HG03060 (cell line): ENCODE data around the gene TTC5.
"Not testable (repeated sequence)": the region's sequence is repeated elsewhere in the genome, so short reads cannot be mapped to it uniquely, and the experiment has no call there.

Experiments
- ATAC-seq: cut with Tn5 transposase; IDR thresholded peaks from one replicate; pipeline ENCODE4 v1.9.1; 2021; ENCODE audit warnings: low read depth, moderate number of reproducible peaks; ENCODE audit not compliant: unreplicated experiment

Gene TTC5

GRCh38 chr14:20305265-20306078, at the start of gene TTC5:
TTC5 (minus strand) TSS chr14:20305951; CDS start chr14:20305937, 14 bp downstream.
- ATAC-seq: peak; percentile 78

GRCh38 chr14:20350860-20351259, 45.1 kb upstream of the TTC5 start:
- ATAC-seq: no peak

- no peak for ATAC-seq
Observed at GRCh38 chr14:20350282-20350681, 44.5 kb upstream of the TTC5 start.

GRCh38 chr14:20347747-20348146, 42.0 kb upstream of the TTC5 start:
- ATAC-seq: no peak

GRCh38 chr14:20346713-20347112, 41.0 kb upstream of the TTC5 start:
- ATAC-seq: no peak

- no peak for ATAC-seq
Observed at GRCh38 chr14:20345366-20345765, 39.6 kb upstream of the TTC5 start.

GRCh38 chr14:20343862-20344220, 38.1 kb upstream of the TTC5 start:
- no peak for ATAC-seq

GRCh38 chr14:20343092-20343861, 37.5 kb upstream of the TTC5 start, which contains the start of gene PARP2:
PARP2 (plus strand) TSS chr14:20343635; CDS start chr14:20343642, 7 bp downstream.
- ATAC-seq: peak; percentile 83

GRCh38 chr14:20341646-20342045, 35.9 kb upstream of the TTC5 start:
- ATAC-seq: no peak

GRCh38 chr14:20341032-20341431, 35.3 kb upstream of the TTC5 start:
- ATAC-seq: not testable (repeated sequence)

- ATAC-seq: no peak
Observed at GRCh38 chr14:20334017-20334416, 28.3 kb upstream of the TTC5 start.

GRCh38 chr14:20333494-20333841, 27.7 kb upstream of the TTC5 start:
- ATAC-seq: no peak

GRCh38 chr14:20332788-20333493, 27.2 kb upstream of the TTC5 start, which contains the start of gene CCNB1IP1:
CCNB1IP1 (minus strand) TSS chr14:20333279; CDS start chr14:20316523, 16,756 bp downstream.
- peak; percentile 93 for ATAC-seq

- no peak for ATAC-seq
Observed at GRCh38 chr14:20332431-20332787, 26.7 kb upstream of the TTC5 start.

- ATAC-seq: no peak
Observed at GRCh38 chr14:20331053-20331613, 25.4 kb upstream of the TTC5 start.

GRCh38 chr14:20329355-20329754, 23.6 kb upstream of the TTC5 start:
- ATAC-seq: no peak

- no peak for ATAC-seq
Observed at GRCh38 chr14:20328705-20329104, 23.0 kb upstream of the TTC5 start.

- ATAC-seq: peak; percentile 52
Observed at GRCh38 chr14:20327005-20327869, 21.5 kb upstream of the TTC5 start.

- ATAC-seq: no peak
Observed at GRCh38 chr14:20317720-20318119, 12.0 kb upstream of the TTC5 start.

GRCh38 chr14:20314026-20314425, 8.3 kb upstream of the TTC5 start:
- no peak for ATAC-seq
